HEK293T (cell line): ENCODE measurements around the gene LVRN.

ENCODE experiments used
- ARNT ChIP-seq: fragments of 450-650 bp; IDR thresholded peaks from 2 replicates; pipeline ENCODE4 v1.6.1; 2017; ENCODE audit warnings: mild to moderate bottlenecking
- BHLHE40 ChIP-seq: fragments of 450-650 bp; IDR thresholded peaks from 2 replicates; pipeline ENCODE4 v1.6.1; 2016; ENCODE audit warnings: mild to moderate bottlenecking, moderate library complexity, borderline replicate concordance
- FOXA1 ChIP-seq: fragments of 450-650 bp; IDR thresholded peaks from 2 replicates; pipeline ENCODE4 v1.6.1; 2016; ENCODE audit warnings: mild to moderate bottlenecking
- FOXK2 ChIP-seq: fragments of 450-650 bp; IDR thresholded peaks from 2 replicates; pipeline ENCODE4 v1.6.1; 2016; ENCODE audit warnings: mild to moderate bottlenecking
- FOXM1 ChIP-seq: fragments of 450-650 bp; IDR thresholded peaks from 2 replicates; pipeline ENCODE4 v1.6.1; 2017; ENCODE audit warnings: mild to moderate bottlenecking, borderline replicate concordance
- L3MBTL2 ChIP-seq: fragments of 450-650 bp; conservative IDR thresholded peaks from 2 replicates; pipeline ENCODE4 v1.6.1; 2016; ENCODE audit warnings: mild to moderate bottlenecking
- NFRKB ChIP-seq: fragments of 450-650 bp; IDR thresholded peaks from 2 replicates; pipeline ENCODE4 v1.6.1; 2016; ENCODE audit warnings: mild to moderate bottlenecking, moderate library complexity
- SP1 ChIP-seq: fragments of 450-650 bp; IDR thresholded peaks from 2 replicates; pipeline ENCODE4 v1.6.1; 2017
- SUZ12 ChIP-seq: fragments of 450-650 bp; IDR thresholded peaks from 2 replicates; pipeline ENCODE4 v1.6.1; 2016; ENCODE audit warnings: mild to moderate bottlenecking
- ZNF384 ChIP-seq: fragments of 450-650 bp; IDR thresholded peaks from 2 replicates; pipeline ENCODE4 v1.6.1; 2016
- TF ChIP-seq, protein P1 (sequence below): fragments of 450-650 bp; IDR thresholded peaks from 2 replicates; pipeline ENCODE4 v1.6.1; 2016

DNA sequence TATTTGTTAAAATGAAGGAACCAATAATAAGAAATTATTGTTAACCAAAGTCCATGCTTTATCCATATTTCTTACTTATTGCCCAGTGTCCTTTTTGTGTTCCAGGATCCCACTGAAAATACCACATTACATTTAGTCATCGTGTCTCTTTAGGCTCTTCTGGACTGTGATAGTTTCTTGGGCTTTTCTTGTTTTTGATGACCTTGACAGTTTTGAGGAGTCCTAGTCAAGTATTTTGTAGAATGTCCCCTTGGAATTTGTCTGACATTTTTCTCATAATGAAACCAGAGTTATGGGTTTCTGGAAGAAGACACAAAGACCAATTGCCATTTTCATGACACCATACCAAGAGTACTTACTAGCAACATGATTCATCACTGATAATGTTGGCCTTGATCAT is 108.9 kb downstream of the LVRN start:
- TF ChIP-seq ZNF384: no peak
- no peak for TF ChIP-seq FOXA1
- TF ChIP-seq, protein P1, sequence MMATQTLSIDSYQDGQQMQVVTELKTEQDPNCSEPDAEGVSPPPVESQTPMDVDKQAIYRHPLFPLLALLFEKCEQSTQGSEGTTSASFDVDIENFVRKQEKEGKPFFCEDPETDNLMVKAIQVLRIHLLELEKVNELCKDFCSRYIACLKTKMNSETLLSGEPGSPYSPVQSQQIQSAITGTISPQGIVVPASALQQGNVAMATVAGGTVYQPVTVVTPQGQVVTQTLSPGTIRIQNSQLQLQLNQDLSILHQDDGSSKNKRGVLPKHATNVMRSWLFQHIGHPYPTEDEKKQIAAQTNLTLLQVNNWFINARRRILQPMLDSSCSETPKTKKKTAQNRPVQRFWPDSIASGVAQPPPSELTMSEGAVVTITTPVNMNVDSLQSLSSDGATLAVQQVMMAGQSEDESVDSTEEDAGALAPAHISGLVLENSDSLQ: no peak
- TF ChIP-seq FOXK2: no peak
- no peak for TF ChIP-seq BHLHE40
- TF ChIP-seq SP1: no peak
- TF ChIP-seq FOXM1: no peak
- no peak for TF ChIP-seq L3MBTL2
- TF ChIP-seq ARNT: no peak
- no peak for TF ChIP-seq SUZ12
- TF ChIP-seq NFRKB: no peak
